Measurements from ENCODE around the gene ASAP3.

ASAP3 gene

GRCh38 chr1:23422241-23422877, 61.6 kb downstream of the ASAP3 start:
- no peak for FAIRE-seq

GRCh38 chr1:23421753-23422240, 62.2 kb downstream of the ASAP3 start:
- FAIRE-seq, result no peak

GRCh38 chr1:23421343-23421742, 62.6 kb downstream of the ASAP3 start:
- FAIRE-seq, result no peak

- FAIRE-seq, result no peak
Measured at GRCh38 chr1:23420778-23421177, 63.2 kb downstream of the ASAP3 start.

- no peak for FAIRE-seq
Measured at GRCh38 chr1:23419180-23419579, 64.8 kb downstream of the ASAP3 start.

GRCh38 chr1:23417570-23417969, 66.4 kb downstream of the ASAP3 start:
- FAIRE-seq, result no peak

GRCh38 chr1:23416964-23417363, 67.0 kb downstream of the ASAP3 start:
- FAIRE-seq, result no peak

- FAIRE-seq, result no peak
Measured at GRCh38 chr1:23408797-23409290, 75.1 kb downstream of the ASAP3 start.

GRCh38 chr1:23407016-23407630, 76.9 kb downstream of the ASAP3 start:
- no peak for FAIRE-seq

- no peak for FAIRE-seq
Measured at GRCh38 chr1:23405946-23406345, 78.0 kb downstream of the ASAP3 start.

GRCh38 chr1:23403735-23404486, 80.1 kb downstream of the ASAP3 start:
- FAIRE-seq, result no peak

GRCh38 chr1:23403355-23403734, 80.6 kb downstream of the ASAP3 start:
- no peak for FAIRE-seq

- FAIRE-seq, result no peak
Measured at GRCh38 chr1:23403038-23403336, 81.0 kb downstream of the ASAP3 start.

GRCh38 chr1:23402286-23403037, 81.5 kb downstream of the ASAP3 start:
- FAIRE-seq, result no peak

- no peak for FAIRE-seq
Measured at GRCh38 chr1:23401313-23401712, 82.7 kb downstream of the ASAP3 start.

GRCh38 chr1:23400324-23401114, 83.5 kb downstream of the ASAP3 start:
- FAIRE-seq, result no peak

- FAIRE-seq, result no peak
Measured at GRCh38 chr1:23399229-23399628, 84.8 kb downstream of the ASAP3 start.

- no peak for FAIRE-seq
Measured at GRCh38 chr1:23397908-23398307, 86.1 kb downstream of the ASAP3 start.

- no peak for FAIRE-seq
Measured at GRCh38 chr1:23396380-23396779, 87.6 kb downstream of the ASAP3 start.

- FAIRE-seq, result no peak
Measured at GRCh38 chr1:23395849-23396248, 88.1 kb downstream of the ASAP3 start.

- FAIRE-seq, result no peak
Measured at GRCh38 chr1:23395154-23395724, 88.7 kb downstream of the ASAP3 start.

- FAIRE-seq, result no peak
Measured at GRCh38 chr1:23394684-23395083, 89.3 kb downstream of the ASAP3 start.
